Sciatic nerve (tissue), 2 donors: ENCODE results near the gene ITGA6. TPM values are rescaled to one million over a fixed set of nuclear protein-coding genes. Genes with fewer than 3 reads are reported as not detected.
"Not testable (repeated sequence)": the region's sequence is repeated elsewhere in the genome, so short reads cannot be mapped to it uniquely, and the experiment has no call there.

Source experiments
- ATAC-seq: fragments of 200-7000 bp; cut with Tn5 transposase; one replicate; pipeline ENCODE4 v1.9.1; 2020; ENCODE audit warnings: mild to moderate bottlenecking, moderate library complexity
- DNase-seq: peaks from one replicate; pipeline ENCODE4 v3.0.0-alpha.2; 2020; ENCODE audit warnings: low spot score
- intact Hi-C: fragments of 100-400 bp; cut with DNase I; formaldehyde crosslinking; loops from one replicate; pipeline ENCODE4 v1.14.2; 2022
- total RNA-seq: library from RNA; stranded (reverse); fragmentation: NEBNext Ultra II Directional; extraction: Animal tissue kit (Norgen Biotek cat#: 25700); gene quantifications from one replicate; pipeline ENCODE4 v1.2.1, GENCODE V29; 2021
- donor health status: DM: no; HTN: no; CAD: no.
- donor health status: DM: no; HTN: no; CAD: no.

Gene ITGA6
- total RNA-seq, 1 donor from 2014 or later: 606 TPM

- intact Hi-C loops: no loop called here
- no peak for ATAC-seq
Measured at GRCh38 chr2:172484706-172485105, 57.3 kb downstream of the ITGA6 start.

GRCh38 chr2:172488556-172488955 lies 61.2 kb downstream of the ITGA6 start:
- DNase-seq (no peak), ATAC-seq (no peak)
- intact Hi-C loops: no loop called here

More at GRCh38 chr2:172484706-172485105, 57.3 kb downstream of the ITGA6 start:
- no peak for DNase-seq

GRCh38 chr2:172489681-172490080 lies 62.3 kb downstream of the ITGA6 start:
- intact Hi-C loops: no loop called here
- DNase-seq: no peak
- no peak for ATAC-seq

- intact Hi-C loops: no loop called here
- ATAC-seq (no peak), DNase-seq (no peak)
Measured at GRCh38 chr2:172496160-172496608, 68.8 kb downstream of the ITGA6 start.

GRCh38 chr2:172507199-172507598 lies 79.8 kb downstream of the ITGA6 start:
- intact Hi-C loops: no loop called here
- no peak for ATAC-seq
- no peak for DNase-seq

GRCh38 chr2:172510088-172510487 lies 82.7 kb downstream of the ITGA6 start:
- DNase-seq (no peak), ATAC-seq (no peak)
- intact Hi-C loops: no loop called here

GRCh38 chr2:172510548-172510947 lies 83.2 kb downstream of the ITGA6 start:
- DNase-seq (no peak), ATAC-seq (no peak)
- intact Hi-C loops: no loop called here

- ATAC-seq (no peak), DNase-seq (no peak)
- intact Hi-C loops: no loop called here
Measured at GRCh38 chr2:172512810-172513523, 85.6 kb downstream of the ITGA6 start.

- DNase-seq (no peak), ATAC-seq (no peak)
- intact Hi-C loops: no loop called here
Measured at GRCh38 chr2:172513524-172513900, 86.1 kb downstream of the ITGA6 start.

GRCh38 chr2:172513935-172514586 lies 86.7 kb downstream of the ITGA6 start:
- ATAC-seq (peak; percentile 22), DNase-seq (no peak)
- intact Hi-C loops: no loop called here

- DNase-seq: no peak
- no peak for ATAC-seq
- intact Hi-C loops: no loop called here
Measured at GRCh38 chr2:172516299-172516698, 88.9 kb downstream of the ITGA6 start.

- intact Hi-C loops: no loop called here
- ATAC-seq: no peak
- no peak for DNase-seq
Measured at GRCh38 chr2:172518995-172519394, 91.6 kb downstream of the ITGA6 start.

GRCh38 chr2:172525601-172526000 lies 98.2 kb downstream of the ITGA6 start:
- DNase-seq (no peak), ATAC-seq (no peak)
- intact Hi-C loops: no loop called here

GRCh38 chr2:172531309-172531708 lies 103.9 kb downstream of the ITGA6 start:
- DNase-seq: no peak
- intact Hi-C loops: no loop called here
- no peak for ATAC-seq

- ATAC-seq, intact Hi-C loops: not testable (repeated sequence)
Measured at GRCh38 chr2:172532461-172532860, 105.1 kb downstream of the ITGA6 start.

GRCh38 chr2:172533687-172534086 lies 106.3 kb downstream of the ITGA6 start:
- ATAC-seq (no peak), DNase-seq (no peak)
- intact Hi-C loops: no loop called here

More at GRCh38 chr2:172532461-172532860, 105.1 kb downstream of the ITGA6 start:
- not testable (repeated sequence) for DNase-seq

GRCh38 chr2:172535119-172535518 lies 107.7 kb downstream of the ITGA6 start:
- DNase-seq (no peak), ATAC-seq (no peak)
- intact Hi-C loops: no loop called here

- intact Hi-C loops, ATAC-seq, DNase-seq: not testable (repeated sequence)
Measured at GRCh38 chr2:172537851-172538250, 110.5 kb downstream of the ITGA6 start.

- ATAC-seq (no peak), DNase-seq (no peak)
- intact Hi-C loops: no loop called here
Measured at GRCh38 chr2:172539767-172540166, 112.4 kb downstream of the ITGA6 start.

- intact Hi-C loops: no loop called here
- no peak for ATAC-seq
Measured at GRCh38 chr2:172540421-172540820, 113.0 kb downstream of the ITGA6 start.

More at GRCh38 chr2:172540421-172540820, 113.0 kb downstream of the ITGA6 start:
- no peak for DNase-seq
